Activated CD4-positive, alpha-beta T cell treated with anti-CD3 and anti-CD28 coated beads, Interleukin-2, amount 50 U/mL, for 24 hours (primary cell): ENCODE measurements around the gene MSANTD2.
"Not testable (repeated sequence)": the region's sequence is repeated elsewhere in the genome, so short reads cannot be mapped to it uniquely, and the experiment has no call there.

Experiments
- DNase-seq, 2 donors: peaks; one replicate each; pipeline ENCODE4 v3.0.0-alpha.2; 2020; ENCODE audit warnings: low read depth in 1 of 2, low spot score in 1 of 2

Gene MSANTD2

DNA sequence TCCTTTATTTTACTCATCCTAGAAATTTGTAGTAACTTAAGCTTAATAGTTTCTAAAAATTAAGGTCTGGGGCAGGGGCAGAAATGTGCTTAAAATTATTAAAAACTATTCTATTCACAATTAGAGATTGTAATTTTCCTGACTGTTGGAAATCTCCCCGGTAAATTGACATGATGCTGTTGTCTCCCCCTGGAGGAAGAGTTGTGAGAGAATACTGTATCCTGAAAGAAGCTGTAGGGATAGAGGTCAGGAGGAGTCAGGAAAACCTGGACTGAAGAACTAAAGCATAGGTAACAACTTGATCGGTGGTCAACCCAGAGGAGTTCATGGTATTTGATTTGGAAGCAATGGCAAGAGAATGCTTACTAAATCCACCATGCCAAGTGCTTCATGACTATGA lies 21.9 kb downstream of the MSANTD2 start:
- DNase-seq = no peak

DNA sequence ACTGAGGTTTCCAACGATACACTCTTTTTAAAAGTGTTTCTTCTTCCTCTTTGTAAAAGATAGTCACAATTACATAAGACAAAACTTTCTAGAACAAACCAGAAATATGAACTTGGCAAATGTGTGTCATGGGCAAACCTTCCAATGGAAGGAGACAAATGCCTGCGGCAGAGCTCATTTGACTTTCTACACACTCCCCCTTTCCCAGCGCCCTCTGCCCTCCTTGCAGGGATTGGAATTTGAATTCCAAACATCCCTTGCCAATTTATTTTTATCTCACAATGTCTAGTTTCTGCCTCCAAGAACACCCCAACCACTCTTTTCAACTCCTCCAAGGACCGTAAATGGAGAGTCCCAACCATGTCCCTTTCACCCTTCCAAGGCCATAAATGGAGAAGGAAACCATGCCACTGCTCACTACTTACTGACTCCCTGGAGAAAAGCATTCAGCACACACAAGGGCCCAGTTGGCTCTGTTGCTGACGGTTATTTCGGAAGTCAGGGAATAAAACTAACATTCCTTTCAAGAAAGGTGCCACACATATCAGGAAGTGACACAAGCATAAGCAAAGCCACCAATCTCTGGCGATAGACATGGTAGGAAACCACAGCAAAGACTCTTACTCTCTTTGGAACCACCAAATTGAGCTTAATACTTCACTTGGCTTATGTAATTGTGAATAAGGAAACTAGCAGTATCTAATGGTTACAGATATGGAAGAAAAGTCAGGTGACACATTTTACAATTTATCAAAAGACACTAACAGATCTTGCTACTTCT lies 23.2 kb downstream of the MSANTD2 start:
- DNase-seq = no peak

DNA sequence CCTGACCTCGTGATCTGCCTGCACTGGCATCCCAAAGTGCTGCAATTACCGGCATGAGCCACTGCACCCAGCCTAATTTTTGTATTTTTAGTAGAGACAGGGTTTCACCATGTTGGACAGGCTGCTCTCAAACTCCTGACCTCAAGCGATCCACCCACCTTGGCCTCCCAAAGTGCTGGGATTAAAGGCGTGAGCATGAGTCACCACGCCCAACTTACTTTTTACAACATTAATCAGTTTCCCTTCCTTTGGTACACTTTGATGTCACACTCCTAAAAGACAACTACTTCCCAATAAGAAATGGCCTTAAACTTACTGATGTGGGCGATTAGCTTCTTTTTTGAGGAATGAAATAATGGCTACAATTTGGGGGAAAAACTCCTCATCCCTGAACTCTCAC lies 29.2 kb downstream of the MSANTD2 start:
- DNase-seq = not testable (repeated sequence)

DNA sequence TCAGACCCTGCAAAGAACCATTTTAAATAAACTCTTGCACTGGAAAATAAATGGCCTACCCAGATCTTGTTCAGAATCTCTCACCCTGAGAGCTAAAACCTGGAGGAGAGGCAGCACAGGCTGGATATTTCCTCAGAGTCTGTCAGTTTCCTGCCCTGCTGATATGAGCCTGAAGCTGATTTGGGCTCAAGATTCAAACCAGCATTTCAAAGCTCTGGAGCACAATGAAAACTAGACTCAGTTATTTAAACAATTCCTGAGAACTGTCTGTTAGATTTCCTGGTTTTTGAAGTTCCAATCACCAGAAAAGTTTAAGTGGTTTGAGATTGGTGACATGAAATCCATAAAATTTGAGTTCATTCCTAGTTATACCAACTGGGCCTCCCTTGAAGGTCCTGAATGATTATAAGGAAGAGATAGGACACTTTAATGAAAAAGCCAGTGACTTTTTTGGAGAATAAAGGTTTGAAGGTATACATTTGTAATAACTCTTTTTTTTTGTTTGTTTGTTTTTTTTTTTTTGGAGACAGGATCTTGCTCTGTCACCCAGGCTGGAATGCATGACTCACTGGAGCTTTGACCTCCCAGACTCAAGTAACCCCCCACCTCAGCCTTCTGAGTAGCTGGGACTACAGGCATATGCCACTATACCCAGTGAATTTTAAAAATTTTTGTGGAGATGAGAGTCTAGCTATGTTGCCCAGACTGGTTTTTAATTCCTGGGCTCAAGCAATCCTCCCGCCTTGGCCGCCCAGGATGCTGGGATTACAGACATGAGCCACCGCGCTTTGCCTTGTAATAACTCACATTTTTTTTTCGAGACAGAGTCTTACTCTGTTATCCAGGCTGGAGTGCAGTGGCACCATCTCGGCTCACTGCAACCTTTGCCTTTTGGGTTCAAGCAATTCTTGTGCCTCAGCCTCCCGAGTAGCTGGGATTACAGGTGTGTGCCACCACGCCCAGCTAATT lies 30.1 kb downstream of the MSANTD2 start:
- no peak for DNase-seq

DNA sequence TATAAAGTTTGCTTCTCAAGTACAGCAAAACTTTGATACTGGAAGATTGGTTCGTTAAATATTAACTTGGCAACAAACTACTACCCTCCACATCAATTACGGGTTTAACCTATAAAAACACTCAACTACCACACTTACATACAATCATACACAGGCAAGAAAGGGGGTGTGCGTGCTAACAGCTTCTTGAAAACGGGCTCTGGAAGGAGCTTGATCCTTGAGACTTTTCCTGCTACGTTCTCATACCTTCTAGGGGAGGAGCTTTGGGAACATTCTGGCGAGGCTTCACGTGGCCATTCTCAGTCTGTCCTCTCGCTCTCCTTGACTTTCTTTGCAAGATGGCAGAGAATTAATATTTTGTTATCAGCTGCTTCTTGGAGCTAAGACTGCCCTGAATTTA lies 31.3 kb downstream of the MSANTD2 start:
- DNase-seq = no peak

DNA sequence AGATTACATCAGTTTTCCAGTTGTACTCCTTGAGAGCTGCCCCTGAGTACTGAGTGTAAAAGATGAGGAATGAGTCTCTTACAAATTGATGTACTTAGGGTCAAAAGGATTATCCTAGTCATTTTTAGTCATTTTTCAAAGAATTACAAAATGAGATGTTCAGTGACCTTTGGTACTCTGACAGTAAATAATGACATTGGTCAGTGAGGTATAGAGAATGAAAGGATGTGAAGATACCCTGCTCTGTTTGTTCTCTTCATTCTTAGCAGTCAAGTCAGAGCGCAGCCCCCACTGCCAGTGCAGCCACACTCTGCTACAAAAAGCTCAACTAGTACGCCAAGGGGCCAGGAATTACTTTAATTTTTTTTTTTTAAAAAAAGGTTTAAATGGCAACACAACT lies 34.0 kb downstream of the MSANTD2 start:
- DNase-seq = no peak

DNA sequence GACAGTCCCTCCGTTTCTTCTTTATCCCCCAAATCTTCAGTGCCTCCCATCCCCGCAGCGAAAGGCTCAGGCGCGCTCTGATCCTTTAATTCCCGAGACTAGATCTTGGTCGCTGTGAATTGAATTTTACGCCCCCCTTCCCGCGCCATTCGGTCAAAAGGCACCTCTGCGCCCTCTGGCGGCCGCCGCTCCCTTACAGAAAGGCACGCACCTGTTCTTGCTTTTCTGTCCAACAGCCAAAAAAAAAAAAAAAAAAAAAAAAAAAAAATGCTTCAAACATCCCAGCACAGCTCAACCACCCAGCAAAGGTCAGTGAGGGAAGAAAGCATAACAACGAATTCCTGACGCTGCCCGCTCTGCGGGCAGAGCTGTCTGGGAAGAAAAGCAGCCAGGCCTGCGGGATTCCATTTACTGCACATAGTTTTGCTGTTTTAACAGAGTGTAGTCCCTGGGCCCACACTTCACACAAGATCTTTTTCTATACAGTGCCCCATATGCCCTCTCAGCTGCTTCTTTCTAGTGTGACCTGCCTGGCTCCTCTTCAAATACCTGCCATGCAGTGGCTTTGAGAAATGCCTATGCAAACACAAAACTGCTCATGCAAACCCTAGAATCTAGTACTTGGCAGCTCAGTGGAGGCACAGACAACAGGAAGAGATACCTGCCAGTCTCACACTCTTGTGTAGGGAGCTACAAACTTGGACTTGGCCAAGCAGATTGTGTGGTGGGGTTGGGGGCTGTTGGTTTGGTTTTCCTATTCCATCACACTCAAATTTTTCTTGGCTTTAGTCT lies 36.9 kb downstream of the MSANTD2 start:
- peak; percentile 76 to 79 for DNase-seq

DNA sequence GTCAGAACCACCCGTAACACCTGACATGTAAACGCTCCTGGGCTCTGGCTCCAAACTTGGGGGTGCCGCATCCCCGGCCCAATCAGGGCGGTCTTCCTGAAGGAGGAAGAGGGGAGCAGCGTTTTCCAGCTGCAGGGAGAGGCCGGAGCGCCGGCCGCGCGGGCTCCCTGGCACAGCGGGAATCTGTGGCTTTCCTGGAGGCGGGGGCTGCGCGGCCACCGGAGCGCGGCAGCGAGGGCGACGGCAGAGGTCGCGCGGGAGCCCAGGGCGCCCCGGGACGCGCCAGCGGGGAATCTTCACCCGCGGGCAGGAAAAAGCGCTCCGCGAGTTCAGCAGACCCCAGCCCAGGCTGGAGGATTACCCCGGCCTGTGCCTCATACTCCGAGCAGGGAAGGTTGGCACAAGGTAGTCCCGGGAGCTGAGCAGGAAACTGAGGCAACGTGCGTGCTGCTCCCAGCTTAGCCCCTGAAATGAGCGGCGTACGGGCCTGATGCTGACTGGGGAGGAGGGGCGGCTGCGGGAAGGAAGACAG lies 37.5 kb downstream of the MSANTD2 start:
- no peak for DNase-seq

DNA sequence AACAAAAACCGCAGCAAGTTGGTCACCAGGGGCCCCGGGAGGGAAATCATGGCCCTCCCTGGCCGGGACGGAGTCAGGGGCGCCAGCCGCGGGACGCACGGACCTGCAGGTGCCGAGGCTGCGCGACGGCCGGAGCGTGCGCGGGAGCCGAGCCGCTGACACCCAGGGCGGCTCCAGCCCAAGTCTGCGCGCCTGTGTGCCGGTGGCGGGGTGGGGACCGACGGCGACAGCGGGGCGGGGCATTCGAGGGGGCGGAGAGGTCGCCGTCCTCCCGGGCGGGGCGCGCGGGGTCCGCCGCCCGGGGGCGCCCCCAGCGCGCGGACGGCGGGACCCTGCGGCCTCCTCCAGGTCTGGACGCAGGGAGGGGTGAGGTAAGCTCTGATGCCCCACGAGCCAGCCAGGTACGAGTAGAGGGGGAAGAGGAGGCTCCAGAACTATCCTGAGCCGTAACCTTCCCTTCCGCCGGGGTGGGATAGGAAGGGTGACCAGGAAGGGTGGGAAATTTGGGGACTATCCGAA lies 38.0 kb downstream of the MSANTD2 start, which contains the start of gene ESAM:
Gene ESAM, minus strand, starts transcription at position 186 of the 519 bp plus-strand sequence. Its CDS starts 136 bp downstream, at position 50.
- no peak for DNase-seq

DNA sequence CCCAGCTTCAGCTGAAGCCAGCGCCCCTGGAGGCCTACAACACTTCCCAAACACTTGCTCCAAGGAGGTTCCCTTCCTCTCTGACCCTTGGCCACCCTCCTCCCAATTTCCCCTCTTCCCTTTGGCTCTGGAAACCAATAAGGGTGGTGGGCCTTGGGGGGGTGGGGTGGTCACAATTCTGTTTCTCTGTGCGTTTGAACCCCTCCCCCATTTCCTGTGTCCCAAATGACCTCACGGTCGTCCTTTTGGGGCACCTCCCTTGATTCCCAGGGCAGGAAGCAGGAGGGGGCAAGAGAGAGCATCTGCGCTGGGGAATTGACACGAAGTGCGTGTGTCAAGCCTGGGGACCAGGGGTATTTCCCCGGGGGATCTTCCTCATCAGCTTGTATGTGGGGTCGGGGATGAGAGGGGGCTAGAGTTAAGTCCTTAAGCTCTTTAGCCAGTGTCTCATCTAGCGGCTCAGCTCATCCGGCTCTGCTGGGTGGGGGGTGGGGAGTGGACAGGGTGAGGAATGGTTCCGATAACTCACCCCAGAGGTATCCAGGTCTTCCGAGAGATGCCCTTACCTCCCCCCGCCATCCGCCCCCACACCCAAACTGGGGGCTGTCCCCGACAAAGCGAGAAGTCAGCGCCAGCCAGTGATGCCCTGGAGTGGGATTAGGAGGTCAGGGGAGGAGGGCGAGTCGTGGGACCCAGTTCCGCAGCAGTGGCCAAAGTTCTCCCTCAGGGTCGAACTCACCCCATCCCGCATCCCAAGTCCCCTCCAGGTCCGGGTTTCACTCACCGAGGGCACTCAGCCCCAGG lies 38.7 kb downstream of the MSANTD2 start:
- DNase-seq = no peak

DNA sequence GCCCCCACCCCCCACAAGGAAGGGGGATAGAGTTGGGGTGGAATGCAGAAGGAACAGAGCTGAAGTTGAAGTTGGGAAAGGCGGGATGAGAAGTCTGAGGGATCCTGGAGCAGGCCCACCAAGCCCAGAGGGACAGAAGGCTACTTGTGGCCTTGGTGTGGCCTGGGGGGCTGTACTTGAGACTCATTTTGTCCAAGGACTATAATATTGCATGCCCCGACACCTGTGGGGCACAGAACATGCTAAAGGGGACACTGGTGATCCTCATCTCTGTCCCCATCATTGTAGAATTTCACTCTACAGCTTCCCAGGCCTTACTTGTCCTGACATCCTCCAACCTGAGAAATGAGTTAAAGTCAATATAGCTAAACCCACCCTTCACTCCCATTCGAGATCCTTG lies 39.4 kb downstream of the MSANTD2 start:
- no peak for DNase-seq

DNA sequence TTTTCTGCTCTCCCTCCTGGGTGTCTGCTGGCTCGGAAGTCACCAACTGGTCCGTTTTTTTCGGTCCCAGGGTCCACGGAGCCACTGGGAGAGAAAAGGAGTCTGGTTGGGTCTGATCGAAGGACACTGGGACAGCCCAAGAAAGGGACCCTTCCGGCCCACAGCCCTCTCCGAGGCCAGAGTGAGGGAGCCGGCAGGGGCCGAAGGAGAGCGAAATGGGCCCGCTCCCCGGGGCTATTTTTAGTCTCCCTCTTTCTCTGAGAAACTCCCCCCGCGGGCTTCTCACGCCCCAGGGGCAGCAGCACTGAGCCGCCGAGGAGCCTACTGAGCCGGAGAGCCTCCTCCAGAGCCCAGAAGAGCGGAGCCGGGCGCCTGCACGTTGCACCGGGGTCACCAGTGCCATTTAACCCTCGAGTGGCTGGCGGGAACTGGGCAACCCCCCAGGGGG lies 40.0 kb downstream of the MSANTD2 start:
- no peak for DNase-seq

DNA sequence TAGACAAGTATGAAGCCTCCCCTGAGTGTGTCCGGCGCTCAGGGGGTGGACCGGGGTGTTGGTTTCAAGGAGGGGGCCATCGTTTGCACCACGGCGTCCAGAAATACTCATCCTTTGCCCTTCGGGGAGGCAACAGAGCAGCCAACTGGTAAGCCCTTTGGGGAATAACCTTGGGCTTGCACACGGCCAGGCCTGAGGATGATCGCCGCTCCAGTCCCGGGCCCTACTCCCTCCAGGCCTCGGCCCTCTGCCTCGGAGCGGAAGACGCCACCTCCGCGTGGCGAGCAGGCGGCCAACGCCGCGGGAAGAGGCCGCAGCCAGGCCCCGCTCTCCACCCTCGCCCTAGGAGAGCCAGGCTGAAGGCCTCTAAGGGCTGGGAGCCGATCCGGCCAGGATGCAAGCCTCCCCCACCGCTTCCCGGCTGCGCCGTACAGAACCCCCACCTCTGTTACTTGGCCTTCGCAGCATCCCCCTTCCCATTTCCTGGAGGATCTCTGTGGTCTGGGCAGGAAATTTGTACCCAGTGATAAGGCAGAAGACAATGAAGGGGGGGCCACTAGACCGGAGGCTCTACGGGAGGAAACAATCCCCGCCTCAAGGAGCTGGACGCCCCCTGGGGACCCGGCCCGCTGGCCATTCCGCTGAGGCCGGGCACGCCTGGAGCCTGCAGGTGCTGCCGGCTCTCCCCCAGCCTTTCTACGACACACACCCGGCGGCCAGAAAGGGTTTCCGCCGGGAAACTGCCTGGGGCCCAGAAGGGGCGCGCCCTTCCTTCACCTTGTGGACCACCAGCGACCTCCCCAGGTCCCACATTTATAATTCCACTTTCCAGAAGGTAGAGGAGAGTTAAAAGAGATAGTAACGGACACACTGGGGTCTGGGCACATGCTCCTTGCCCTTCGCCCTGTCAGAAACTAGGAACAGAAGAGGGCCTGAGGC lies 40.7 kb downstream of the MSANTD2 start:
- DNase-seq = no peak

DNA sequence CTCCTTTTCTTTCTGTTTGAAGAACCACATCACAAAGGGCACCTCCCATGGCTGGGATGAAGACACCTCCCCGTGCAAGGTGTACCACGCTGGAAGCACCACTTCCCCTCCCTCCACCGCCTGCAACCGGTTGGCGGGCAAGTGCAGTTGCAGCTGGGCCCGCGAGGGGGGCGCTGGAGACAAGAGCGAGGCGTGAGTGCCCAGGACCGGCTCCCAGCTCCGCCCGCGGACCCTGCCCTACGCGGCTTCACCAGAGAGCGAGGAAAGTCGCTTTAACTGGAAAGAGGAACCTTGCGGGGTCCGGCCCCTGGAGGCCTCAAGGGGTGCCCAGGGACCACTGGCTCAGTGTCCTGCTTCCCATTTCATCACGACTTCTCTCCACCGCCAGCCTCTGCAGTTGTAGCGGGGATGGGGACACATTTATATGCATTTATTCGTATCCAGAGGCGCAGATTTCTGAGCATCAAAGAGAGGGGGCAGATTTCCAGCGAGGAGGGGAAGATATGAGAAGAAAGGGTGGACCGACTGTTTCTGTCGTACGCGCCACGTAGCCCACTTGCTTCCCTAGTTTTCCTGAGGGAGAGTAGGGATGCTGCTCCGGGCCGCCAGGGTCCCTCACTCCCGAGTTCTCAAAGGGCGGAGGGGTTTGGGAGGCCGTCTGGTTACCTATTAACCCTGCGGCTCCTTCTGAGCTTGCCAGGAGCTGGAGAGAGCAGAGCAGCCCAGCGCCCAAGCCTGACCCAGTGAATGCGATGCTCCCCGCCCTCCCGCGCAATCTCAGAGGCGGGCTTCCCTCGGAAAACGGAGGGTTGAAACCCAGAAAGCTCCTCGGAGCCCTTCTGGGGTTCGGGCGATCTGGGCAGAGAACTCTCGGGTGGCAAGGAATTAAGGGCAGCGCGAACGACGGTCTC lies 41.6 kb downstream of the MSANTD2 start:
- peak in 1 of 2 donors; percentile 39 for DNase-seq

DNA sequence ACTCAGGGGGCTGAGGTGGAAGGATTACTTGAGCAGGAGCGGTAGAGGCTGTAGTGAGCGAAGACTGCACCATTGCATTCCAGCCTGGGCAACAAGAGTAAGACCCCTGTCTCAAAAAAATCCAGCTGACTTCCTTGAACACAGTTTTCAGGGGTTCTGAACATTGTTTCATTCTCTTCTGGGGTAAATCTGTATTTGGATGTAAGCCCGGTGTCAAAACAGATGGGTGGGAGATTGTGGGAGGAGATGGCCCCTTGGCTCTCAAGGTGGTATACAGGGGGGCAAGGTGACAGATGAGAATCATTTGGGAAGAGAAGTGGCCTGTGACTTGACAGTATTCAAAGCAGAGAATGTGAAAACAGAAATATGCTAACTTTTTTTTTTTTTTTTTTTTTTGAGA lies 42.9 kb downstream of the MSANTD2 start:
- no peak for DNase-seq

DNA sequence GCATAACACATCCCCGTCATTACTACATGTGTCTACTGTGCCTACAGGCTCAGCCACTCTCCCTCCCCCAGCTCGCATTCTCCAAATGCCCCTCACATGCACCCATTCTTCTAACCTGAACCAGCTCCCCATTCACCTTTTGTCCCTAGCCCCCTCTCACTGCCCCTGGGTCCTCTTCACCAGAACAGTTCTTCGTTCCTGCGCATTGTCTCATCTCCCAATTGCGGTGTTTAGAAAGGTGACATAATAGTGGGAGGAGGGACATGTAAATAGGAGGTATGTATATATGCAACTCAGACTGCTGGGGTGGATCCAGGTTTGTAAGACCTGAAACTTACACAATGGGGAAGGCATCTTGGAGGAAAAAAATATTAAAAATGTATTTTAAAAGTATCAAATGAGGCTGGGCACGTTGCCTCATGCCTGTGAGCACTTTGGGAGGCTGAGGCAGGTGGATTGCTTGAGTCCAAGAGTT lies 43.4 kb downstream of the MSANTD2 start:
- no peak for DNase-seq

DNA sequence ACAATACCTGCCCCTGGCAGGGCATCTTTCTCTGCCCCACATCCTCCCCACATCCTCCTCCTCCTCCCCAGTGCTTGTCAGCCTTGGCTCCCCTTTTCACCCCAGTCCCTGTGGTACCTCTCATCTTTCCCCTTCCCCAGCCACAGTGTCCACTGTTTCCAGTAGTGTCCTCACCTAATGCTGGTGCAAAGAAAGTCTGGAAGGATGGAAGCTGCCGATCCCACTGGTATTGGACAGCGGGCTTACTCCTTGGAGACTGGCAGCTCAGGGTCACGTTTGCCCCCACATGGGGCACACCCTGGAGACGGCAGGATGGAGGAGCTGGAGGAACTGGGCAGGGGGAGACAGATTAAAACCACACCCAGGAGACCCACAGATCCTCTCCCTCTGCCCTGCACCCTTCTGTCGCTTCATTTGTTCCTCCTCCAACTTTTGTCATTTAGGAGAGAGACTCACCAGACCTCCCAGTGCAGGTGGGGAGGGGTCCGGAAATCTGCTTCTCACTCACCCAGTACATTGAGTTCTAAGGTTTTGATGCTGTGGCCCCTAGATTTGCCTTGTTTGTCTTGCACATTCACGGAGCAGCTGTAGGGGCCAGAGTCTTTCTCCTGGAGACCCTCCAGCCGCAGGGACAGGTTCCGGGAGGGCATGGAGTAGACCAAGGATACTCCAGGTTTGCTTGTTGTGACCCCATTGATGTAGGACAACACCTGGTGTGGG lies 44.0 kb downstream of the MSANTD2 start:
- no peak for DNase-seq
